NCI-H146 (cell line): Measurements from ENCODE around the gene KLHL29.
A peak's percentile ranks its signal among the peaks of the same experiment; 100 is the strongest.

ENCODE experiments used
- DNase-seq: peaks from one replicate; lab custom pipeline; 2025; lab: John Stamatoyannopoulos, UW

KLHL29 gene

GRCh38 chr2:23659773-23660172 is 274.8 kb downstream of the KLHL29 start:
- DNase-seq, result peak; percentile 43

GRCh38 chr2:23660237-23660636 is 275.3 kb downstream of the KLHL29 start:
- peak; percentile 68 for DNase-seq

DNA sequence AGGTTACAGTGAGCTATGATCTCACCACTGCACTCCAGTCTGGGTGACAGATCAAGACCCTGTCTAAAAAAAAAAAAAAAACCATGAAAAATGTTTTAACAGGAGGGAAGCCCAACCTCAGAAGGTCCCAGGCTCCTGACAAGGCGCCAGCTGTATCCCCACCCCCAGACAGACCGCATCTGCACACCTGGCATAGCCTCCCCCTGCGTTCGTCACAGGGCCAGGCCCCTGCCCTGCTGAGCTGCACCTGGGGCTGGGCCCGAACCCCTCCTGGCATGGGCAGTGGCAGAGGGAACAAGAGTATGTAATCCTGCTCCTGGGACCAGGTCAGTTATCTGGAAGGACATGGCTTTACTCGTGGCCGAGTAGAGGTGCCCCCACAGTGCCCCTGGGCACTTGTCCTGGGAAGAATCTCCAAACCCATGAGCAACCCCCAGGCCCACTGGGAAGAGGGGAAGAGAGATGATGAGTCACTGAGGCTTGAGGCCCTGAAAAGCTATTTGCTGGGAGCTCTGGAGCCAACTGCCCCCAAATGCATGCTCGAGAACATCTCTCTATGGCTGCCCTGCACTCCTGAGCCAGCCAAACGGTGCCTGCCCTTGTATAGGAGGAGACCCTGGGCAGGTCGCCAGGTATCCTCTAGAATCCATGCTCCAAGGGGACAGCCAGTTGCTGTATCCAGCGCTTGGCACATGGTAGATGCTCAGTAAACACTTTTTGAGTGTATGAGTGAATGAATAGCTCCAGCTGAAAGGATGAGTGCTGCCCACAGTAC is 276.5 kb downstream of the KLHL29 start:
- no peak for DNase-seq

DNA sequence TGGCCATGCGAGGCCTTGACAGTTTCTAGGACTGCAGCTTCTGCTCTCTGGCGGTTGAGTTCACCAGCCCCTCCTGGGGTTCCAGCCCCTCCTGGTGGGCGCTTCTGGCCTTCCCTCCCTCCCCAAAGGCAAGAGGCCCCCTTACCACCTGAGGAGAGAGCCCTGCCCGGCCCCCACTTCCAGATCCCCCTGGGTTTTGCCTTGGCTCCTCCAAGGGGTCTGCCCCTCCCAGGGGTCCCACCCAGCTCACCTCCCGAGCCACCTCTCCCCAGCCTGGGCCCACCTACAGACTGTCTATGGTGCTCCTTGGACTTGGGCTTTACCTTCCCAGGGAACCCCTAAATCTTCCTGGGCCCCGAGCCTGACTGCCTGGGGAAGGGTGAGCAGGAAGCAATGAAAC is 277.5 kb downstream of the KLHL29 start:
- no peak for DNase-seq

- DNase-seq, result peak; percentile 16
These were observed 278.3 kb downstream of the KLHL29 start for GRCh38 chr2:23662941-23663920.

- DNase-seq, result no peak
These were observed 279.2 kb downstream of the KLHL29 start for GRCh38 chr2:23664066-23664788.

GRCh38 chr2:23666241-23666979 is 281.4 kb downstream of the KLHL29 start:
- no peak for DNase-seq

GRCh38 chr2:23666980-23667357 is 282.0 kb downstream of the KLHL29 start:
- DNase-seq, result no peak

GRCh38 chr2:23668756-23669304 is 283.9 kb downstream of the KLHL29 start:
- no peak for DNase-seq

- no peak for DNase-seq
These were observed 284.6 kb downstream of the KLHL29 start for GRCh38 chr2:23669413-23670244.

DNA sequence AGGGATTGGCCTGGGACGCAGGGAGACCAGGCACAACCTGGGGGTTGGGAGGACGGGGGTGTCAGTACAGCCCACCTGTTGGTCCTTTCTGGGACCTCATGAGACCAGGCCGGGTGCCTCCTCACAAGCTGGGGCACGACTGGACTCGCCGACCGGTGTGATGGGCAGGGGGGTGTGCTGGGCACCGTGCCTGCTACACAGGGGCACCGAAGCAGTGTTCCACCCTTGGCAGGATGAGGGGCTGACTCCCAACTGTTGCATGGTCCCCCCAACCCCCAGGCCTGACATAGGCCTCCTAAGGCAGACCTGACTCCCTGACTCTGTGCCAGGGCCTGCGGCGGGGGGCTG is 285.2 kb downstream of the KLHL29 start:
- DNase-seq, result no peak

GRCh38 chr2:23673082-23673481 is 288.1 kb downstream of the KLHL29 start:
- DNase-seq, result no peak

GRCh38 chr2:23673830-23674679 is 289.1 kb downstream of the KLHL29 start:
- DNase-seq, result no peak

- DNase-seq, result no peak
These were observed 290.5 kb downstream of the KLHL29 start for GRCh38 chr2:23675506-23675905.

- DNase-seq, result no peak
These were observed 292.9 kb downstream of the KLHL29 start for GRCh38 chr2:23677836-23678235.

- no peak for DNase-seq
These were observed 294.1 kb downstream of the KLHL29 start for GRCh38 chr2:23679044-23679443.

DNA sequence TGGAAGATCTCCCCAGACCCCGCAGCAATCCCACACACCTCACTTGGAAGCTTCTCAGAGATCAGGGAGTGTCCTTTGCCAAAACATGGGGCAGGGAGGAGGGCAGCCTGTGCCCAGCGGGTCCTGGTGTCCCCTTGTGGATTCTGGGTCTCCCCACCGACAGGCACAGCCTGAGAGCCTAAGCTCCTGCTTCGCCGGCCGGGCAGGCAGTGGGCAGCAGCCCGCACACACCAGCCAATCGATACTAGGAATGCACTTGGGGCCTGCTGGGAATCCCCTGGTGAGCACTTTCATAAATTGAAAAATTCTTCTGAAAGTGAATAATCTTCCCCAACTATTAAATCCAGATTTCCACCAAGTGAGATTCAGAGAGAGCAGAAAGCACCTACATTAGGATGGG is 296.0 kb downstream of the KLHL29 start:
- DNase-seq, result no peak

- DNase-seq, result no peak
These were observed 296.6 kb downstream of the KLHL29 start for GRCh38 chr2:23681356-23682140.

DNA sequence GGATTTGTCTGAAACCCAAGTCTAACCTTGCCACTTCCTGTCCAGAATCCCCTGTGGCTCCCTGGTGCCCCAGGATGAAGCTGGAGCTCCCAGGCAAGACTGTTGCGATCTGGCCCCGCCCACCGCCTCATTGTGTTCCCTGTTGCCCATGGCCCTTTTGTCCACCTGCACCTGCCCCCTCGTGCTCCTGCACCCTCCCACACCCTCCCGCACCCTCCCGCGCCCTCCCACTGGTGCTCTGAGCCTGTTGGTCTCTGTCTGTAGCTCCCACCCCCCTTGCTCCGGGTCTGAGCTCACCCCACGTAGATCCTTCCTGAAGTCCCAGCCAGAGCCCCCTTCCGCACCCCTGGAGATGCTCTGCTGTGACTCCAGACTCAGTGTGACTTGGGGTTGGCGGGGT is 297.5 kb downstream of the KLHL29 start:
- no peak for DNase-seq
